Liver (tissue), 9 donors: ENCODE data around the gene IP6K2. TPM values are rescaled to one million over a fixed set of nuclear protein-coding genes. Genes with fewer than 3 reads are reported as not detected.

ENCODE experiments used
- DNase-seq: peaks from one replicate; pipeline ENCODE4 v3.0.0-alpha.2; 2017; ENCODE audit warnings: low spot score
- H3K27ac ChIP-seq, 2 donors: one replicate each; pipeline ENCODE4 v1.7.0; 2013; ENCODE audit warnings: inconsistent platforms in 2 of 2, low read length in 2 of 2, control low read depth in 1 of 2, low read depth in 1 of 2, mild to moderate bottlenecking in 1 of 2
- H3K27me3 ChIP-seq, 4 donors: one replicate each; pipeline versions ENCODE4 v1.6.1 to v1.7.0; 2013; ENCODE audit warnings: low read length in 3 of 4, inconsistent platforms in 1 of 4, mild to moderate bottlenecking in 1 of 4, moderate library complexity in 1 of 4; ENCODE audit not compliant: control insufficient read depth in 4 of 4, insufficient read depth in 4 of 4
- H3K36me3 ChIP-seq, 4 donors: one replicate each; pipeline versions ENCODE4 v1.6.1 to v1.7.0; 2013; ENCODE audit warnings: low read length in 3 of 4, mild to moderate bottlenecking in 3 of 4, low read depth in 1 of 4, moderate library complexity in 1 of 4; ENCODE audit not compliant: control insufficient read depth in 4 of 4, insufficient read depth in 3 of 4
- H3K4me1 ChIP-seq, 4 donors: one replicate each; pipeline versions ENCODE4 v1.6.1 to v1.7.0; 2013; ENCODE audit warnings: low read length in 3 of 4, mild to moderate bottlenecking in 3 of 4, moderate library complexity in 1 of 4; ENCODE audit not compliant: control insufficient read depth in 4 of 4, insufficient read depth in 4 of 4
- H3K4me3 ChIP-seq, 3 donors: one replicate each; pipeline versions ENCODE4 v1.6.1 to v1.7.0; 2013; ENCODE audit warnings: low read length in 3 of 3, control low read depth in 1 of 3, low read depth in 1 of 3, mild to moderate bottlenecking in 1 of 3
- H3K9ac ChIP-seq, 2 donors: one replicate each; pipeline ENCODE4 v1.7.0; 2013; ENCODE audit warnings: low read length in 2 of 2, mild to moderate bottlenecking in 2 of 2, moderate library complexity in 2 of 2, control low read depth in 1 of 2, low read depth in 1 of 2
- H3K9me3 ChIP-seq, 4 donors: one replicate each; pipeline versions ENCODE4 v1.6.1 to v1.7.0; 2013; ENCODE audit warnings: low read length in 3 of 4; ENCODE audit not compliant: control insufficient read depth in 4 of 4
- FOXA1 ChIP-seq: IDR thresholded peaks from 2 replicates; pipeline ENCODE4 v1.6.1; 2016; ENCODE audit warnings: antibody characterized with exemption
- GABPA ChIP-seq, 2 donors: IDR thresholded peaks in 1 of 2; conservative IDR thresholded peaks in 1 of 2; 2 replicates each; pipeline ENCODE4 v1.6.1; 2016; ENCODE audit warnings: antibody characterized with exemption in 2 of 2, mild to moderate bottlenecking in 1 of 2, moderate library complexity in 1 of 2
- HNF4A ChIP-seq, 2 donors: conservative IDR thresholded peaks; 2 replicates each; pipeline ENCODE4 v1.6.1; 2016; ENCODE audit warnings: antibody characterized with exemption in 2 of 2, mild to moderate bottlenecking in 2 of 2
- HNF4G ChIP-seq: IDR thresholded peaks from 2 replicates; pipeline ENCODE4 v1.6.1; 2016; ENCODE audit warnings: antibody characterized with exemption
- NR2F2 ChIP-seq: IDR thresholded peaks from 2 replicates; pipeline ENCODE4 v1.6.1; 2016; ENCODE audit warnings: antibody characterized with exemption
- RAD21 ChIP-seq, 2 donors: IDR thresholded peaks; 2 replicates each; pipeline ENCODE4 v1.6.1; 2016; ENCODE audit warnings: antibody characterized with exemption in 2 of 2, mild to moderate bottlenecking in 2 of 2
- RXRA ChIP-seq, 2 donors: IDR thresholded peaks; 2 replicates each; pipeline ENCODE4 v1.6.1; 2017 to 2018; ENCODE audit warnings: antibody characterized with exemption in 2 of 2, mild to moderate bottlenecking in 1 of 2
- SP1 ChIP-seq: IDR thresholded peaks from 2 replicates; pipeline ENCODE4 v1.6.1; 2018; ENCODE audit warnings: antibody characterized with exemption, mild to moderate bottlenecking
- TAF1 ChIP-seq: conservative IDR thresholded peaks from 2 replicates; pipeline ENCODE4 v1.6.1; 2016; ENCODE audit warnings: antibody characterized with exemption, mild to moderate bottlenecking
- YY1 ChIP-seq: IDR thresholded peaks from 2 replicates; pipeline ENCODE4 v1.6.1; 2016; ENCODE audit warnings: antibody characterized with exemption, mild to moderate bottlenecking
- WGBS: extraction: QIAGEN DNeasy Blood & Tissue Kit; methylation state at CpG from one replicate; pipeline ENCODE4 v1.1.7; 2013; 5-methylcytosine and 5-hydroxymethylcytosine counted together
- polyA plus RNA-seq, 2 donors: library from polyadenylated mRNA; stranded (reverse) in 1 of 2; unstranded in 1 of 2; fragments of 200-250 nt in 1 of 2; fragments of >200 nt in 1 of 2; fragmentation: Nextera tagmentation in 1 of 2; extraction: Ambion mirVana in 1 of 2; gene quantifications; one replicate each; pipeline versions ENCODE4 v1.2.1 to v1.2.3, GENCODE V29; 2013 to 2015
- total RNA-seq, 2 donors: library from RNA; depleted of rRNA; stranded (reverse); fragments of >200 nt; gene quantifications; one replicate each; pipeline ENCODE4 v1.2.3, GENCODE V29; 2014
- TF ChIP-seq, protein P1 (sequence below): fragments of 150-350 bp; IDR thresholded peaks from 2 replicates; pipeline ENCODE4 v1.5.1; 2017; ENCODE audit warnings: improper control_type of control experiment, low read depth, low read length; ENCODE audit not compliant: missing input control
- TF ChIP-seq, protein P2 (sequence below): IDR thresholded peaks from 2 replicates; pipeline ENCODE4 v1.6.1; 2016; ENCODE audit warnings: antibody characterized with exemption
- TF ChIP-seq, protein P3 (sequence below): IDR thresholded peaks from 2 replicates; pipeline ENCODE4 v1.6.1; 2016; ENCODE audit warnings: antibody characterized with exemption
- TF ChIP-seq, protein P4 (sequence below): IDR thresholded peaks from 2 replicates; pipeline ENCODE4 v1.6.1; 2016; ENCODE audit warnings: antibody characterized with exemption
- TF ChIP-seq, protein P5 (sequence below): IDR thresholded peaks from 2 replicates; pipeline ENCODE4 v1.6.1; 2016; ENCODE audit warnings: antibody characterized with exemption, mild to moderate bottlenecking
- donor health status: healthy.
- donor health status: healthy.
- donor health status: healthy.
- donor health status: healthy.
- donor health status: healthy.

The IP6K2 gene
- total and polyA plus RNA-seq, 4 donors = 21.8 to 37.6 (median 24.3) TPM

DNA sequence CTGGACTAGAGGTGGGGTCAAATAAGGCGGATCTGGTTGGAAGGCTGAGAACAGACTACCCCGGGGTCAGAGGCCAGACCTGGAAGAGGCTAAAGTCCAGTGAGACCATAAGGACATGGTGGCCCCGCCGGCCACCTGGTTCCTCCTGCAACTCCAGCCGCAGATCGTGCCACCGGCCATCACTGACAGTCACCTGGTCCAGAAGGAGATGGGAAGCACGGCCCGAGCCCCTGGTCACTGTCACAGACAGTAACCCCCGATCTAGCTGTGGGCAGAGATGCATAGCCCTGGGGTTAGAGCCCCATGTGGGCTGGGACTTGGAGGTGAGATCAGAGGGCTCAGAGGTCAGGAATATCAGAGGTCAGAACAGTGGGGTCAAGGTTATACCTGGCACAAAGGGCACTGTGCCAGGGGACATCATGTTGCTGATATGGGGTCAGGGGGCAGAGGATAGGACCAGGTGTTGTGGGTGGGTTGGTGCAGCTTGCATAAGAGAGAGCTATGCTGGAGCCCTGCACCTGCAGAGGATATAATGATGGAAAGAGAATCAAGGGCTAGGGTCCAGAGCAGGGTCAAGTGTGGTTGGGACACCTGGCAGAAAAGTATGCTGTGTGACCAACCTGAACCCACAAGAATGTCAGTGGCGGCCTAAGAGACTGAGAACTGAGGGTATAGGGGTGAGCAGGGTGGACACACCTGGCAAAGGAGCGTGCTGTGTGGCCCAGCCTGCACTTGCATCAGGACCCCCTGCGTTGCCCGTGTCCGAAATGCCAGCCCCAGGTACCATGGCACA, 63.9 kb downstream of the IP6K2 start:
- DNase-seq = no peak
- Histone ChIP-seq H3K9me3 (no peaks in the 10 kb centered on the region), H3K27ac (no peak overlapping the region), H3K9ac (no peak overlapping the region), H3K4me1 (peaks cover 0 to 9% (median under 1%) of the 10 kb centered on the region in 4 donors), H3K27me3 (no peaks in the 10 kb centered on the region), H3K36me3 (no peaks in the 10 kb centered on the region), H3K4me3 (no peak overlapping the region)
- 97% methylated on average over 15 of the region's 15 CpGs for WGBS
- TF ChIP-seq TAF1 = no peak
- TF ChIP-seq HNF4G = no peak
- TF ChIP-seq YY1 = no peak
- TF ChIP-seq RAD21 (IDR thresholded peaks at IDR 0.05) = no peak
- TF ChIP-seq SP1 = no peak
- TF ChIP-seq, protein P1, sequence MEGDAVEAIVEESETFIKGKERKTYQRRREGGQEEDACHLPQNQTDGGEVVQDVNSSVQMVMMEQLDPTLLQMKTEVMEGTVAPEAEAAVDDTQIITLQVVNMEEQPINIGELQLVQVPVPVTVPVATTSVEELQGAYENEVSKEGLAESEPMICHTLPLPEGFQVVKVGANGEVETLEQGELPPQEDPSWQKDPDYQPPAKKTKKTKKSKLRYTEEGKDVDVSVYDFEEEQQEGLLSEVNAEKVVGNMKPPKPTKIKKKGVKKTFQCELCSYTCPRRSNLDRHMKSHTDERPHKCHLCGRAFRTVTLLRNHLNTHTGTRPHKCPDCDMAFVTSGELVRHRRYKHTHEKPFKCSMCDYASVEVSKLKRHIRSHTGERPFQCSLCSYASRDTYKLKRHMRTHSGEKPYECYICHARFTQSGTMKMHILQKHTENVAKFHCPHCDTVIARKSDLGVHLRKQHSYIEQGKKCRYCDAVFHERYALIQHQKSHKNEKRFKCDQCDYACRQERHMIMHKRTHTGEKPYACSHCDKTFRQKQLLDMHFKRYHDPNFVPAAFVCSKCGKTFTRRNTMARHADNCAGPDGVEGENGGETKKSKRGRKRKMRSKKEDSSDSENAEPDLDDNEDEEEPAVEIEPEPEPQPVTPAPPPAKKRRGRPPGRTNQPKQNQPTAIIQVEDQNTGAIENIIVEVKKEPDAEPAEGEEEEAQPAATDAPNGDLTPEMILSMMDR = no peak
- TF ChIP-seq GABPA (IDR thresholded peaks at IDR 0.05 in 1 of 2, conservative IDR thresholded peaks at IDR 0.05 in 1 of 2) = no peak
- TF ChIP-seq HNF4A (conservative IDR thresholded peaks at IDR 0.05) = no peak
- TF ChIP-seq NR2F2 = no peak
- TF ChIP-seq, protein P2, sequence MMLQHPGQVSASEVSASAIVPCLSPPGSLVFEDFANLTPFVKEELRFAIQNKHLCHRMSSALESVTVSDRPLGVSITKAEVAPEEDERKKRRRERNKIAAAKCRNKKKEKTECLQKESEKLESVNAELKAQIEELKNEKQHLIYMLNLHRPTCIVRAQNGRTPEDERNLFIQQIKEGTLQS = no peak
- TF ChIP-seq, protein P3, sequence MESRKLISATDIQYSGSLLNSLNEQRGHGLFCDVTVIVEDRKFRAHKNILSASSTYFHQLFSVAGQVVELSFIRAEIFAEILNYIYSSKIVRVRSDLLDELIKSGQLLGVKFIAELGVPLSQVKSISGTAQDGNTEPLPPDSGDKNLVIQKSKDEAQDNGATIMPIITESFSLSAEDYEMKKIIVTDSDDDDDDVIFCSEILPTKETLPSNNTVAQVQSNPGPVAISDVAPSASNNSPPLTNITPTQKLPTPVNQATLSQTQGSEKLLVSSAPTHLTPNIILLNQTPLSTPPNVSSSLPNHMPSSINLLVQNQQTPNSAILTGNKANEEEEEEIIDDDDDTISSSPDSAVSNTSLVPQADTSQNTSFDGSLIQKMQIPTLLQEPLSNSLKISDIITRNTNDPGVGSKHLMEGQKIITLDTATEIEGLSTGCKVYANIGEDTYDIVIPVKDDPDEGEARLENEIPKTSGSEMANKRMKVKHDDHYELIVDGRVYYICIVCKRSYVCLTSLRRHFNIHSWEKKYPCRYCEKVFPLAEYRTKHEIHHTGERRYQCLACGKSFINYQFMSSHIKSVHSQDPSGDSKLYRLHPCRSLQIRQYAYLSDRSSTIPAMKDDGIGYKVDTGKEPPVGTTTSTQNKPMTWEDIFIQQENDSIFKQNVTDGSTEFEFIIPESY = no peak
- TF ChIP-seq FOXA1 = no peak
- TF ChIP-seq, protein P4, sequence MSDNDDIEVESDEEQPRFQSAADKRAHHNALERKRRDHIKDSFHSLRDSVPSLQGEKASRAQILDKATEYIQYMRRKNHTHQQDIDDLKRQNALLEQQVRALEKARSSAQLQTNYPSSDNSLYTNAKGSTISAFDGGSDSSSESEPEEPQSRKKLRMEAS = no peak
- no peak for TF ChIP-seq RXRA (IDR thresholded peaks at IDR 0.05)
- TF ChIP-seq, protein P5, sequence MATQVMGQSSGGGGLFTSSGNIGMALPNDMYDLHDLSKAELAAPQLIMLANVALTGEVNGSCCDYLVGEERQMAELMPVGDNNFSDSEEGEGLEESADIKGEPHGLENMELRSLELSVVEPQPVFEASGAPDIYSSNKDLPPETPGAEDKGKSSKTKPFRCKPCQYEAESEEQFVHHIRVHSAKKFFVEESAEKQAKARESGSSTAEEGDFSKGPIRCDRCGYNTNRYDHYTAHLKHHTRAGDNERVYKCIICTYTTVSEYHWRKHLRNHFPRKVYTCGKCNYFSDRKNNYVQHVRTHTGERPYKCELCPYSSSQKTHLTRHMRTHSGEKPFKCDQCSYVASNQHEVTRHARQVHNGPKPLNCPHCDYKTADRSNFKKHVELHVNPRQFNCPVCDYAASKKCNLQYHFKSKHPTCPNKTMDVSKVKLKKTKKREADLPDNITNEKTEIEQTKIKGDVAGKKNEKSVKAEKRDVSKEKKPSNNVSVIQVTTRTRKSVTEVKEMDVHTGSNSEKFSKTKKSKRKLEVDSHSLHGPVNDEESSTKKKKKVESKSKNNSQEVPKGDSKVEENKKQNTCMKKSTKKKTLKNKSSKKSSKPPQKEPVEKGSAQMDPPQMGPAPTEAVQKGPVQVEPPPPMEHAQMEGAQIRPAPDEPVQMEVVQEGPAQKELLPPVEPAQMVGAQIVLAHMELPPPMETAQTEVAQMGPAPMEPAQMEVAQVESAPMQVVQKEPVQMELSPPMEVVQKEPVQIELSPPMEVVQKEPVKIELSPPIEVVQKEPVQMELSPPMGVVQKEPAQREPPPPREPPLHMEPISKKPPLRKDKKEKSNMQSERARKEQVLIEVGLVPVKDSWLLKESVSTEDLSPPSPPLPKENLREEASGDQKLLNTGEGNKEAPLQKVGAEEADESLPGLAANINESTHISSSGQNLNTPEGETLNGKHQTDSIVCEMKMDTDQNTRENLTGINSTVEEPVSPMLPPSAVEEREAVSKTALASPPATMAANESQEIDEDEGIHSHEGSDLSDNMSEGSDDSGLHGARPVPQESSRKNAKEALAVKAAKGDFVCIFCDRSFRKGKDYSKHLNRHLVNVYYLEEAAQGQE = no peak
